NCI-H1694 (cell line): Measurements from ENCODE around the gene ARHGEF12.

ENCODE experiments used
- DNase-seq: peaks from one replicate; lab custom pipeline; 2025; lab: John Stamatoyannopoulos, UW

The ARHGEF12 gene

GRCh38 chr11:120519474-120519873 is 183.3 kb downstream of the ARHGEF12 start:
- DNase-seq: no peak

DNA sequence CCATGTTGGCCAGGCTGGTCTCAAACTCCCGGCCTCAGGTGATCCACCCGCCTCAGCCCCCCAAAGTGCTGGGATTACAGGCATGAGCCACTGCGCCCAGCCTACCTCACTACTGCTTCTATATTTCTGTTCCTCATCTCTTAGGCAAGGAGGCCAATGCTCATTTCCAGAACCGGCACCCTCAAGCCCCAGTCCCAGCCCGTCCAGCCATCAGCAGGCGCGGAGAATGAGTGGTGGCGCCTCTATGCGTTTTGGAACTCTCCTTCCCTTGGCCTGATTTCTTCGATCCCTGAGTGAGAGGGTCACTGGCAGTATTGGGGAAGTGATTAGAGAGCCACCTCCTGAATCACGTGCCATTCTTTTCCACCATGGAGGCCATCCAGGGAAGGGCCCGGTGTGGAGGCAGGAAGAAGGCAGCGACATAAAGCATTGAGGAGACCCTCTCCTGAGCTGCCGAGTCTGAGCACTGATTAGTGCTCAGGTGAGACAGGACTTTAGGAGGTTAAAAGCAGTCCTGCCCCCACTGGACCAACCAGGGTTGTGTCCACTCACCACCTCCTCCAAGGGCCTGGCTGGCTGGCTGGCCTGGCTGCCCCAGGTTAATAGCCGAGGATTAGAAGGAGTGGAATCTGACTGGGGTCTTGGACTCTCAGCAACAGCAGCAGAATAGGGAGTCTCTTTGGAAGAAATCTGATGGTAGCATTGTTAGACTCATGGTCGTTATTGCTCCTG is 184.0 kb downstream of the ARHGEF12 start:
- no peak for DNase-seq

DNA sequence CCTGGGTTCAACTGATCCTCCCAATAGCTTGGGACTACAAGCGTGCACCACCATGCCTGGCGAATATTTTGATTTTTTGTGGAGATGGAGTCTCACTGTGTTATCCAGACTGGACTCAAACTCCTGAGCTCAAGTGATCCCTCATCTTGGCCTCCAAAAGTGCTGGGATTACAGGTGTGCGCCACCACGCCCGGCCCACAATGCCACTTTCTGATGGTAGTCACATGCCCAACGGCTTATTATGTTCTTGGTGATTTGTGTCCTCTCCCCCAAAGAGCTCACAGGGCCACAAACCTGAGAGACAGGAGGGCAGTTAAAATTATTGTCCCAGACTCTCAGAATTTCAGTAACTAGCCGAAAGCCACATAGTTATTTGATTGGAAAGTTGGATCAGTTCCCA is 185.0 kb downstream of the ARHGEF12 start:
- DNase-seq: no peak

DNA sequence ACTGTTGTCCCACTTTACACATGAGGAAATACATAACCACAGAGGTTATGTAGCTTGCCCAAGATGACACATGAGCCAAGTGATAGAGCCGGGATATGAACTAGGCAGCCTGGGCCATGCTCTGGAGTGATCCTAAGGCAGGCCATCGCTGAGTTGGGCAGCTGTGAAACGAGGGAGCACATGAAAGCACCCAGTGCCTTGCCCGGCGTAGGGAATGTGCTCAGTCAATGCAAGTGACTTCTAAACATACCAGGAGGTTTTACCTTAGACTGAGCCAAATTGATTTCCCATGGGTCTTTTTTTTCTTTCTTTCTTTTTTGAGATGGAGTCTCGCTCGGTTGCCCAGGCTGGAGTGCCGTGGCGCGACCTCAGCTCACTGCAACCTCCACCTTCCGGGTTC is 185.8 kb downstream of the ARHGEF12 start:
- DNase-seq: no peak

DNA sequence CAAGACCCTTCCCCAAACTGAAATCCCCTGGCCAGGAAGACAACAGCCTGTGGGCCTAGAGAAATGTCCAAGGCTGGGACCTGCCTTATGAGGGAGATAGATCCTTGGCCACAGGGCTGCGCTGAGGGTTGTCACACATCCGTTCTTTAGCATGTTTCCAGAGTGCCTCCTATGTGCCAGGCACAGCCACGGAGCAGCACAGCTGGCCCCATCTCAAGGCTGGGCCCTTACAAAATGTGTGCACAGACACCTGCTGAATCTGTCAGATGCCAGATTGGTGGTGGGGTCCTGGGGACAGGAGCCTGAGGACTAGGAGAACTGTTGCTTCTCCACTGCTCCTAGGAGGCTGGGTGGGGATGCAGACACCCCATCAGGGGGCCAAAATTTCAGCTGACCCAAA is 186.5 kb downstream of the ARHGEF12 start:
- no peak for DNase-seq

- no peak for DNase-seq
Measured at GRCh38 chr11:120523196-120523595, 187.0 kb downstream of the ARHGEF12 start.

DNA sequence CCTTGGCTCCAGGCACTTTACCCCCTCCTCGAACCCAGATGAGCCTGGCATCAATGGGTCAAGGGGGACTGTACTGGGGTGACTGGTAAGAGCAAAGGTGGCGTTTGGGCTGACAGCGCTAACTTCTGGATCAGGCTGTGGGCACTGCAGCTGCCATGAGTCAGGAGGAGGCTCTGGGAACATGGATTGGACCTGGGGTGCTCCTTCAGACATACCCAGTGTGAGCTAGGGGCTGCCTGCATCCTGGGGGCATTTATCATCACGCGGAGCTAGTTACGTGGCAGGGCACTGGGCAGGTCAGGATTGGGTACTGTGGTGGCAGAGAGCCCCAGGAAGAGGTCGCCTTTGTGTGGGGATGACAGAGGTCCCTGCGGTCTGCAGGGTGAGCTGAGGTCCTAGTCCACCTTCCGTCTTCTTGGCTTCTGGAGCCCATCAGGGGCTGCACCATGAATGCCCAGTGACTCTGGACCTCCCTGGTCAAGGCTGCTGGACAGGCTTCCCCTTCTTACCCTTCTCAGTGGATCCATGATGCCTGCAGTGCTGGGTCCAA is 188.4 kb downstream of the ARHGEF12 start:
- DNase-seq: no peak

DNA sequence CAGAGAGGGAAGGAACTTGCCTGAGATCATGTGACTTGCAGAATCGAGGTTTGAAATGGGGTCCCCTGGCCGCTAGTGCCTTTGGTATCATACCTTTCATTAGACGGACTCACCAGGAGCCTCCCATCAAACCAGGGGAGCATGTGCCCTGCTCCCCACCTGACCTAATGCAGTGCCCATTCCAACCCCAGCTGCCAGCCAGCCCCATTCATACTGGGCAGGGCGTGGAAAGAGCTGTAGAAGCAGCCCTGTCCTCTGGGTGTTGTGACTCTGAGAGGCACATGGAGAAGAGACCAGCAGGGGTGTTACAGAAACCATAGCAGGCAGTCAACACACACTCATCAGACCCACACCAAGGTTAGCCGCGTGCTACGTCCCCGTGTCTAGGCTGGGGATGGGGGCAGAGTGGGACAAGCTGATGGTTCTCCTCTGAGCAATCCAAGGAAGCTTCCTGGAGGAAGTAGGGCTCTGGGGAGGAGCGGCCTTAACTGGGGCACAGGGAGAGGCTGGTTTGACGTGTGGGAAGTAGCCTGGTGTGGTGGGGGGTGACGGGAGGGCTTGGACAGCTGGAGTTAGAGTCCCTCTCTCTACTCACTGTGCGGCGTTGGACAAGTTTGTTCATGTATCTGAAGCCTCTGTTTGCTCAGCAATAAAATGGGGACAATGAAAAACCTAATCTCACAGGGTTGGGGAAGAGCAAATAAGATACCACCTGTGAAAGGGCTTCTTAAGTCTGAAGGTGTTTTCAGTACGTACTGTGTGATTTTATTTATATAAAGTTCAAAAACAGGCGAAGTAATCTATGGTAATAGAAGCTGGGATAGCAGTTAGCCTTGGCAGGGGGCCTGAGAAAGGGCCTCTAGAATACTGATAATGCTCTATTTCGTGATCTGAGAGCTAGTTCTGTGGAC is 189.3 kb downstream of the ARHGEF12 start:
- DNase-seq: no peak

GRCh38 chr11:120526241-120526640 is 190.0 kb downstream of the ARHGEF12 start:
- no peak for DNase-seq

DNA sequence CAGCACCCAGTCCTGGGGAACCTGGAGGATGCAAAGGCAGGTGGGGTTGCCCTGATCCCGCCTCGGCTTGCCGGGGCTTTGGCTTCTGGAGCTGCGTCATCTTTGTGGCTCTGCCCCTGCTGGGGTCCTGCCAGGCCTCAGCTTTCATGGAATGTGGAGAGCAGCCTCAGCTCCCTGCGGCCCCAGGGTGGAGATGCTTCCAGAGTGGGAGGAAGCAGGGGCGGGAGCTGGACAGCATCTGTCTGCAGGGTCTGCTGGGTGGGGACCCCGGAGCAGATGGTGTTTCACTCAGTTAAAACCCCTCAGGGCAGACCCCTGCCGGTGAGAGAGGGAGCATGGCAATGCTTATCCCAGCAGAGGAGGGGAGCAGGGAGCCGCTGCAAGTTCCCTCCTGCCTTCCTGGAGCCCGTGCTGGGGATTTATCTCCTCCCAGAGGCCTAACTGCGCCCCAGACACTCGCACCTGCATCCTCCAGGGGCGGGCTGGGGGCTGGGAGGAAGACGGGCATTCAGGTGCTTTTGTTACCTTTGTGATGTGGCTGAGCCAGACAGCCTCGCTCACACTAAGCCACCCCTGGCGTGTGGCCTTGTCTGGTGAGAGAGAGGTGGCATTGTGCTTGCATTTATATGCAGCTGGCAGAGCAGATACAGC is 191.0 kb downstream of the ARHGEF12 start:
- no peak for DNase-seq

DNA sequence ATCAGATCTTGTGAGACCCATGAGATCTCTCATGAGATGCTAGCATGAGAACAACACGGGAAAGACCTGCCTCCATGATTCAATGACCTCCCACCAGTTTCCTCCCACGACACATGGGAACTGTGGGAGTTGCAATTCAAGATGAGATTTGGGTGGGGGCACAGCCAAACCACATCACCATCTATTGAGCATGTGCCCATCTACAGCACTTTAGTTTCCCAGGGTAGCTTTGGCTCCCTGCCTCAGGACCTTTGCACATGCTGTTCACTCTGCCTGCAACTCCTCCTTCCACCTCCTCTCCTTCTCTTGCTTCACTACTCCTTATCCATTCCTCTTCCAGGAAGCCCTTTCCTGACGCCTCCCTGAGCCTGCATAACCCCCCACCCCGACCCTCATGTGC is 192.5 kb downstream of the ARHGEF12 start:
- no peak for DNase-seq

DNA sequence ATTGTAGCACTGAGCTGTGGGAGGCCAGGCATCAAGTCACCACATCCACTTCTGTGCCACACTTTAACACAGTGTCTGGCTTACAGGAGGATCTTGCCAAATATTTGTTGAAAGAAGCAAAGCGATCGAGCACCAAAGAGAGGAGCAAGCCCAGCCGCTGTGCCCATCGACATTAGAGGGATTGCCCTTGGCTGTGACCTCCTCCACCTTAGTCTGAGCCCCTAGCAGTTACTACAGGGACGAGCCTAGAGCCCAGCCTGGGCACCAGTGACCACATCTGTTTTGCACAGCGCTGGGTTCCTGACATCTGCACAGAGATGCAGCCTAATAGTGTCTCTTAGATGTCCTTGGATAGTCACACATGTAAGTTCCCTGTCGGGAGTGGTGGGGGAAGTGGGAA is 193.0 kb downstream of the ARHGEF12 start:
- DNase-seq: no peak

- DNase-seq: no peak
Measured at GRCh38 chr11:120529911-120530310, 193.7 kb downstream of the ARHGEF12 start.

- no peak for DNase-seq
Measured at GRCh38 chr11:120532082-120532831, 196.0 kb downstream of the ARHGEF12 start.

DNA sequence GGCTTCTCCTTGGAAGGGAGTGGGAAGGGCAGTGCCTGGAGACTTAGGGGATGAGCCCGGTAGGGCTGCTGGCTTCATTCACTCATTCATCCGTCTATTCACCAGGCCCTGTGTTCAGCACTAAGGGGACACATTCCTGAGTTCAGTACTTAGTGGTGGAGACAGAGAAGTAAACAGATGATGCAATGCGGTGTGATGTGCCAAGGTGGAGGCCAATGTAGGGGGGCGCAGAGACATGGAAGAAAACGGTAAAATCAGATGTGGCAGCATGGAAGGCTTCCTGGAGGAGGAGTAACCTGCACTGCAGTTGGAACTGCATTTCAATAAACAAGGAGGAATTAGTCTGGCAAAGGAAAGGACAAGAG is 196.6 kb downstream of the ARHGEF12 start:
- no peak for DNase-seq

DNA sequence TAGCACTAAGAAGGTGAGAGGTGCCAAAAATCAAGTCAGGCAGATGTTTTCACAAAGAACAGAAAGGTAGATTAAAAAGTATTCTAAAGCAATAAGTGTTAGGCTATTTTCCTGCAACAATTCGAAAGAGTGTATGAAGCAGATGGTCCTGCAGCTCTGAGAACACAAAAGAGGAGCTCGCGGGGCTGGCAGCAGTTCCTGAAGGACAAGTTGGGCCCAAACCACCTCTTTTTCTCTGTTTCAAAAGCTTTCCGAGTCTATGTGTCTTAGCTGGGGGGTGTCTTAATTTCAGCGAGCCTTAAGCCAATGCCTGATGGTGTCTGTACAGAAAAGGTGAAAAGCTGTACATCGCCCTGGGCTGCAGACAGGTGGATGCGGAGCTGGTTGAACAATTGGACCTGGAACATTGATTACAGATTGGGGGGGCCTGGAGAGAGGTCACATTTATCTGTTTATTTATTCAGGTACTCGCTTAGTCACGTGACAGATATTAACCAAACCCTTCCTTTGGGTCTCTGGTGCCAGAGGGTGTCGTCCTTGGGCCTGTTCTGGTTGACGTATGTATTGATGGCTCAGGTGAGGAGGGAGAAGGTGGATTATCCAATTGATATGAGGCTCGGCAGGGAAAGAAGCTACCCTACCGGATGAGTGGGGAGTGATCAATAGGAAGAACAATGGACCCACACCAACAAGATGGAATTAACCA is 200.0 kb downstream of the ARHGEF12 start:
- DNase-seq: no peak

- DNase-seq: no peak
Measured at GRCh38 chr11:120536797-120537169, 200.6 kb downstream of the ARHGEF12 start.

DNA sequence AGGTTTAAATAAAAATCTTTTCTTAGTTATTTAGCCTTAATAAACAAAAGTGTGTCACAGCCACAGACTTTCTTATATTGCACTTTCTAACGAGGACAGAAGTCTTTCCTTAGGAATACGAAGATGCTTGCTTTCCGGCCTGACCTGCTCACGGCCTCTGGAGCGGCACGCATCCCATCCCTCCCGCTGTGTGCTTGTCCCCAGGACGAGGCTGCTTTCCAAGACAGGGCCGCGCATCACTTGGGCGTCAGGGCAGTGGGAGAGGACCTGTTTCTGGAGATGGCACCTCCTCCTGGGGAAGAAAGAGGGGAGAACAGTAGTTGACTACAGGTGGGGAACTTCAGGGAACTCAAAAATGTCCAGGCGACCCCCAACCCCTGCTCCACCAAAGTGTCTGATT is 201.8 kb downstream of the ARHGEF12 start:
- no peak for DNase-seq

DNA sequence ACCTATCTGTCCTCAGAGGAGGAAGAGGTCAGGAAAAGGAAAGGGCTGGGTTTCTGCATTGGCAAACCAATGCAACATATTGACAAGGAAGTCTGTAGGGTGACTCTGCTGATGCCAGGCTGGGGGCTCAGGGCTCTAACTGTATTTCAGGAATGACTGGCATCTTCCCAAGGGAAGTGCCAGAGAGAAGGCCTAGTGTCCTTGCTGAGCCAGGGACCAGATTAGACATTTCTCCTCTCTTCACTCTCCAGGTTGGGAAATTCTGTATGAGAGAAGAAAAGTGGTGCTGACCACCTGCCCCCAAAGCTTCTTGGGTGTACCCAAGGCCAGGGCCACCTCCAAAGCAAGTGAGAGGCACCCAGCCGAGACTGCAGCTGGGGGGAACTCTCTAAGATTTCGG is 202.5 kb downstream of the ARHGEF12 start:
- DNase-seq: no peak
